D721Med (cell line): ENCODE results near the gene ATP10A.

Experiments used
- DNase-seq: peaks from one replicate; pipeline ENCODE4 v3.0.0; 2011; ENCODE audit warnings: low spot score; ENCODE audit not compliant: insufficient read length
- FAIRE-seq: peaks from 2 replicates; lab custom pipeline; 2011; peaks lifted over from hg19 to GRCh38; lab: Jason Lieb, UNC
- CTCF ChIP-seq: IDR thresholded peaks from 2 replicates; pipeline ENCODE4 v1.5.1; 2012; ENCODE audit warnings: mild to moderate bottlenecking, control low read depth; ENCODE audit not compliant: insufficient read depth; ENCODE audit errors: missing control alignments

The ATP10A gene

GRCh38 chr15:25893596-25893995 lies 30.5 kb upstream of the ATP10A start:
- TF ChIP-seq CTCF: no peak
- DNase-seq (no peak), FAIRE-seq (no peak)

DNA sequence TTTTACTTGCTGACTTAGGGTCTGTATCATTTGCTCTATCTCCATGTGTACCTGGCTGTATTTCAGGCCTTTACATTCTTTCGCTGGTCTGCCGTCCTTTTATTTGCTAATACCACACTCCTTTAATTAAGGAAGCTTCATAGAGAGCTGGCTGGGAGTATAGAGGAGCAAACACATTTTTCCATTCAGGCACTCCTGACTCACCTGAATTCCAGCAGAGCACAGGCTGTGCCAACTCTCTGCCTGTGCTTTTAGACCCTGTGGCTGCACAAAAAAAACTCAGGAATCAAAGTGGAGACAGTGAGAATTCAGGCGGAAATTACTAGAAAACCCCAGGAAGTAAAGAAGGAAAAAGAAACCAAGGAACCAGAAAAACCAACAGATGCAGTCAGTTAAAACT lies 29.0 kb upstream of the ATP10A start:
- no peak for TF ChIP-seq CTCF
- DNase-seq: no peak

GRCh38 chr15:25891081-25891480 lies 28.0 kb upstream of the ATP10A start:
- DNase-seq: no peak
- no peak for FAIRE-seq
- TF ChIP-seq CTCF: no peak

More for the DNA sequence above, 29.0 kb upstream of the ATP10A start:
- FAIRE-seq: no peak

DNA sequence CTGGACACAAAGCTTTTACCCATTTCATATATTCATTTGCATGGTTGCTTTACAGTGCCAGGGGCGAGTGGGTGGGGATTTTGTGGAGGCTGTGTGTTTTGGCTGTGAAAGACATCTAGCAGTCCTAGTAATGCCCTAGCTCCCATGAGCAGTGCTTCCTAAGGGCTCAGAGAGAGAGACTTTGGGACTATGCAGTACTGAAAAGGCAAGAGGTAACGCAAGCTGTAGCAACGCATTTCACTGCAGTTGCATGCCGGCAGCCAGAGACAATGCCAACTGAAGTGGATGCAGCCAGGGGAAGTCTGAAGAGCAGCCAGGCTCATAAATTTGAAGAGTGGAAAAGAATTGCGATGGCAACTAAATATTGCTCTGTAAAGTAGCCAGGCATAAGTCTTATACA lies 27.4 kb upstream of the ATP10A start:
- DNase-seq (no peak), FAIRE-seq (no peak)
- TF ChIP-seq CTCF: no peak

DNA sequence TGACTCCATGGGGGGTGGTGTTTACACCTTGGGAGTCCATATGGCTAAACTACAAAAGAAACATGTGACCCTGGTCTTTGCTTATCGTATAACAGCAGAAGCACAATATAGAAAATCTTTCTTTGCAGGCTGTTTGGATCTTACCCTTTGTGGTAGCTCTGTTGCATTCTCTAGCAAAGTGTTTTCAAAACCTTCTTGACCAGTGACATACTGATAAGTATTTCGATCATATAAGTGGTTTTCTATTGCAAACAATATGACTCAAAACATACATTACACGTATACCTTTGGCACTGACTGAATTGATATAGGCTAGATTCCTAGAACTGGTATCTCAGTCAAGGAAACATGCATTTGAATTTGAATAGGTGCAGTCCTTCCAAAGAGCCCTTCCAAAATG lies 24.7 kb upstream of the ATP10A start:
- DNase-seq (no peak), FAIRE-seq (no peak)
- no peak for TF ChIP-seq CTCF

DNA sequence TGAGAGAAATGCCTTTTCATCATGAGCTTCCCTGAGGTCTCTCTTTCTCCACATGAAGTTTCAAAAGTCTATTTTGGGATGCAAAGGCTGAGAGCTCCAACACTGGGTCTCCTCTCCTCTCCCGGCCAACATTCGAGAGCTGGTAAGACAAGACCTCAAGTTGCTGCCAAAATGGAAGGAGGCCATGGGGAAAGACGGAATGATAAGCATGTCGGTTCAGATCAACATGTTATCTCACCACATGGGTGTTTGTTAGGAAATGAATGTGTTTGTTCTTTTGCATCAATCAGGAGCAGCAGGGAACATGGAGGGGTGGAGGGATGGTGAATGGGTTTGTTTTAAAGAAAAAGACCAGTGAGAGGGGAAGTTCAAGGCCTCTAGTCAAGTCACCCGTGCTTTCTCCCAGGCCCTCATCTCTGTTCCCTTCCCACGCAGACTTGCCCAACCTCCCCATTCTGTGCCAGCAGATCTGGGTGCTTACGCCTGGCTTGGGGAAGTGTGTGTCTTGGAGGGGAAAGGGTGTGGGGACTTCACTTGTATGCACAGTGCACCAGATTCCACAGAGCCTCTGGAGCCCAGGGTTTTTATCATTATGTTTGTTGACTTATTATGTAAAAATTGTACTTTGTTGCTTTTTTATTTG lies 23.5 kb upstream of the ATP10A start:
- DNase-seq (no peak), FAIRE-seq (no peak)
- no peak for TF ChIP-seq CTCF

GRCh38 chr15:25884370-25884769 lies 21.2 kb upstream of the ATP10A start:
- FAIRE-seq (no peak), DNase-seq (no peak)
- TF ChIP-seq CTCF: no peak
